H1 (cell line): ENCODE measurements around the gene TMPRSS12. TPM values are rescaled to one million over a fixed set of nuclear protein-coding genes. Genes with fewer than 3 reads are reported as not detected.

Experiments
- CTCF ChIA-PET: fragments of 300-600 bp; sonication (Branson Sonifier 250); formaldehyde crosslinking; loops from one replicate; lab custom pipeline; 2021; ENCODE audit not compliant: partially characterized antibody; lab: Charles Lee
- POLR2A ChIA-PET: fragments of 300-600 bp; sonication (Branson Sonifier 250); formaldehyde crosslinking; loops from one replicate; lab custom pipeline; 2021; ENCODE audit warnings: inconsistent platforms; ENCODE audit not compliant: partially characterized antibody; lab: Charles Lee
- DNase-seq, 2 experiments: peaks; one replicate each; pipeline versions ENCODE4 v3.0.0 to v3.0.0-alpha.2; 2010 to 2022; ENCODE audit warnings: low spot score in 2 of 2, low read depth in 1 of 2, mixed read lengths in 1 of 2
- FAIRE-seq: peaks from 2 replicates; lab custom pipeline; 2011; peaks lifted over from hg19 to GRCh38; lab: Jason Lieb, UNC
- H2AFZ ChIP-seq: 2 replicates; pipeline ENCODE4 v1.8.1; 2012; ENCODE audit warnings: low read length, inconsistent platforms
- H2AK5ac ChIP-seq: 2 replicates; pipeline ENCODE4 v1.6.1; 2013; ENCODE audit warnings: low read depth, low read length
- H2BK120ac ChIP-seq: replicated peaks from 2 replicates; pipeline ENCODE3; 2013; ENCODE audit warnings: low read depth, low read length, inconsistent platforms
- H2BK12ac ChIP-seq: 2 replicates; pipeline ENCODE4 v1.6.1; 2013; ENCODE audit warnings: low read depth, low read length
- H2BK15ac ChIP-seq: 2 replicates; pipeline ENCODE4 v1.6.1; 2013; ENCODE audit warnings: low read length
- H2BK20ac ChIP-seq: 2 replicates; pipeline ENCODE4 v1.6.1; 2013; ENCODE audit warnings: low read length
- H2BK5ac ChIP-seq: 2 replicates; pipeline ENCODE4 v1.6.1; 2013; ENCODE audit warnings: low read depth, low read length
- H3K14ac ChIP-seq: 2 replicates; pipeline ENCODE4 v1.6.1; 2013; ENCODE audit warnings: inconsistent platforms; ENCODE audit not compliant: insufficient read length
- H3K18ac ChIP-seq: 2 replicates; pipeline ENCODE4 v1.6.1; 2013; ENCODE audit warnings: low read length; ENCODE audit errors: extremely low read depth
- H3K23ac ChIP-seq: 2 replicates; pipeline ENCODE4 v1.6.1; 2013; ENCODE audit warnings: inconsistent platforms; ENCODE audit not compliant: insufficient read length
- H3K23me2 ChIP-seq: 2 replicates; pipeline ENCODE4 v1.6.1; 2013; ENCODE audit warnings: low read depth, low read length
- H3K27ac ChIP-seq: 2 replicates; pipeline ENCODE4 v1.6.1; 2011; ENCODE audit warnings: low read depth, low read length, inconsistent platforms
- H3K27me3 ChIP-seq, 4 experiments: replicated peaks in 1 of 4; 1 replicate in 1 of 4; 2 replicates in 3 of 4; pipeline versions ENCODE4 v1.6.1 to v1.8.1; 2011 to 2013; ENCODE audit warnings: low read length in 3 of 4, mild to moderate bottlenecking in 3 of 4, inconsistent platforms in 2 of 4, mixed read lengths in 2 of 4, moderate library complexity in 1 of 4; ENCODE audit not compliant: control insufficient read depth in 3 of 4, insufficient read depth in 3 of 4; ENCODE audit errors: extremely low read depth in 1 of 4
- H3K36me3 ChIP-seq, 4 experiments: 2 replicates each; pipeline versions ENCODE4 v1.6.1 to v1.8.1; 2011 to 2013; ENCODE audit warnings: mild to moderate bottlenecking in 4 of 4, low read length in 3 of 4, moderate library complexity in 2 of 4, control low read depth in 1 of 4, inconsistent platforms in 1 of 4; ENCODE audit not compliant: insufficient read depth in 4 of 4, control insufficient read depth in 2 of 4
- H3K4ac ChIP-seq: replicated peaks from 2 replicates; pipeline ENCODE3; 2013; ENCODE audit warnings: low read length, low read depth, mixed read lengths, inconsistent platforms; ENCODE audit not compliant: insufficient read length
- H3K4me1 ChIP-seq, 4 experiments: replicated peaks in 1 of 4; 1 replicate in 1 of 4; 2 replicates in 3 of 4; pipeline versions ENCODE4 v1.6.1 to v1.8.1; 2011 to 2013; ENCODE audit warnings: low read length in 3 of 4, inconsistent platforms in 2 of 4, mixed read lengths in 1 of 4; ENCODE audit not compliant: insufficient read depth in 4 of 4, control insufficient read depth in 3 of 4
- H3K4me2 ChIP-seq, 2 experiments: 2 replicates each; pipeline versions ENCODE4 v1.6.1 to v1.8.1; 2011 to 2013; ENCODE audit warnings: low read depth in 2 of 2, low read length in 2 of 2, control low read depth in 1 of 2, inconsistent platforms in 1 of 2, mild to moderate bottlenecking in 1 of 2; ENCODE audit not compliant: insufficient read depth in 1 of 2
- H3K4me3 ChIP-seq, 4 experiments: fragments of 200-600, 300-600 bp in 1 of 4; sonication (generic), shearing (Covaris generic), sonication (Bioruptor Twin) in 1 of 4; 2 replicates each; pipeline versions ENCODE4 v1.5.1 to v1.8.1; 2011 to 2016; ENCODE audit warnings: low read length in 4 of 4, low read depth in 3 of 4, control low read depth in 2 of 4, inconsistent platforms in 2 of 4, mild to moderate bottlenecking in 2 of 4, mixed read lengths in 1 of 4, moderate library complexity in 1 of 4; ENCODE audit not compliant: insufficient read depth in 2 of 4; ENCODE audit errors: extremely low read depth in 1 of 4
- H3K56ac ChIP-seq: replicated peaks from 2 replicates; pipeline ENCODE3; 2013; ENCODE audit warnings: low read depth, mild to moderate bottlenecking, mixed read lengths, low read length, inconsistent platforms; ENCODE audit not compliant: insufficient read length
- H3K79me1 ChIP-seq: 2 replicates; pipeline ENCODE4 v1.6.1; 2013; ENCODE audit warnings: low read depth, low read length, control low read depth
- H3K79me2 ChIP-seq, 2 experiments: 2 replicates each; pipeline versions ENCODE4 v1.6.1 to v1.8.1; 2012 to 2013; ENCODE audit warnings: low read length in 2 of 2, mild to moderate bottlenecking in 2 of 2, inconsistent platforms in 1 of 2; ENCODE audit not compliant: insufficient read depth in 2 of 2, control insufficient read depth in 1 of 2
- H3K9ac ChIP-seq, 4 experiments: replicated peaks in 1 of 4; 1 replicate in 1 of 4; 2 replicates in 3 of 4; pipeline versions ENCODE4 v1.6.1 to v1.8.1; 2011 to 2013; ENCODE audit warnings: low read depth in 3 of 4, low read length in 3 of 4, control low read depth in 2 of 4, mild to moderate bottlenecking in 2 of 4, moderate library complexity in 2 of 4, inconsistent platforms in 1 of 4; ENCODE audit errors: extremely low read depth in 1 of 4
- H3K9me3 ChIP-seq, 2 experiments: 2 replicates each; pipeline versions ENCODE4 v1.6.1 to v1.8.1; 2012 to 2013; ENCODE audit warnings: mild to moderate bottlenecking in 2 of 2, moderate library complexity in 2 of 2, control low read depth in 1 of 2, inconsistent platforms in 1 of 2, low read depth in 1 of 2, low read length in 1 of 2, mixed read lengths in 1 of 2; ENCODE audit not compliant: insufficient read depth in 2 of 2
- H4K20me1 ChIP-seq, 2 experiments: replicated peaks in 1 of 2; 2 replicates each; pipeline versions ENCODE3 to v1.8.1; 2011 to 2013; ENCODE audit warnings: inconsistent platforms in 2 of 2, low read length in 2 of 2, mild to moderate bottlenecking in 1 of 2; ENCODE audit not compliant: insufficient read depth in 2 of 2, control insufficient read depth in 1 of 2
- H4K5ac ChIP-seq: 2 replicates; pipeline ENCODE4 v1.6.1; 2013; ENCODE audit warnings: low read length, low read depth, mixed read lengths, inconsistent platforms; ENCODE audit not compliant: insufficient read length
- H4K8ac ChIP-seq: 2 replicates; pipeline ENCODE4 v1.8.0; 2013; ENCODE audit warnings: mild to moderate bottlenecking, moderate library complexity, low read length, inconsistent platforms; ENCODE audit not compliant: insufficient read depth; ENCODE audit errors: extremely low read depth
- H4K91ac ChIP-seq: replicated peaks from 2 replicates; pipeline ENCODE3; 2013; ENCODE audit warnings: low read length, mixed read lengths, inconsistent platforms; ENCODE audit not compliant: insufficient read length
- ATF3 ChIP-seq: IDR thresholded peaks from 2 replicates; pipeline ENCODE4 v1.6.1; 2011; ENCODE audit warnings: low read depth, mild to moderate bottlenecking, low read length; ENCODE audit not compliant: insufficient read depth
- GABPA ChIP-seq: IDR thresholded peaks from 2 replicates; pipeline ENCODE4 v1.6.1; 2011; ENCODE audit warnings: mild to moderate bottlenecking, low read length, moderate library complexity, borderline replicate concordance; ENCODE audit not compliant: insufficient read depth
- GTF2F1 ChIP-seq: IDR thresholded peaks from 2 replicates; pipeline ENCODE4 v1.6.1; 2012; ENCODE audit warnings: low read depth, low read length, improper control_type of control experiment, borderline replicate concordance
- MAFK ChIP-seq: IDR thresholded peaks from 2 replicates; pipeline ENCODE4 v1.6.1; 2012; ENCODE audit warnings: low read depth, mild to moderate bottlenecking, improper control_type of control experiment, low read length
- RBBP5 ChIP-seq: IDR thresholded peaks from 2 replicates; pipeline ENCODE4 v1.7.1; 2012; ENCODE audit warnings: low read depth, mild to moderate bottlenecking, inconsistent platforms, low read length, moderate library complexity, borderline replicate concordance
- RNF2 ChIP-seq: fragments of 200-900, 300-1000 bp; sonication (generic); IDR thresholded peaks from 2 replicates; pipeline ENCODE4 v1.7.1; 2016; ENCODE audit warnings: borderline replicate concordance, low read depth, mild to moderate bottlenecking, antibody characterized with exemption, low read length; ENCODE audit not compliant: poor library complexity, severe bottlenecking; ENCODE audit errors: missing control alignments
- SP4 ChIP-seq: IDR thresholded peaks from 2 replicates; pipeline ENCODE4 v1.6.1; 2012; ENCODE audit warnings: low read length, inconsistent platforms
- TEAD4 ChIP-seq: IDR thresholded peaks from 2 replicates; pipeline ENCODE4 v1.6.1; 2012; ENCODE audit warnings: low read depth, low read length, inconsistent platforms, mixed read lengths
- WGBS, 2 experiments: shearing (Covaris generic) in 1 of 2; methylation state at CpG; one replicate each; pipeline versions ENCODE4 v1.1.6 to v1.1.7; 2013 to 2015; ENCODE audit warnings: low lambda C conversion rate in 2 of 2, mixed read lengths in 2 of 2, inconsistent platforms in 1 of 2, low coverage in 1 of 2, missing lambda C conversion rate in 1 of 2; ENCODE audit not compliant: insufficient replicate concordance in 2 of 2, insufficient coverage in 1 of 2, insufficient read length in 1 of 2; ENCODE audit errors: extremely low coverage in 1 of 2, missing lambda C conversion rate in 1 of 2; 5-methylcytosine and 5-hydroxymethylcytosine counted together
- polyA plus RNA-seq, 7 experiments: library from polyadenylated mRNA; depleted of rRNA in 3 of 7; stranded (reverse) in 5 of 7; unstranded in 2 of 7; fragments of >200 nt in 5 of 7; fragments of 200-250 nt in 2 of 7; gene quantifications; 1 replicate in 5 of 7; 2 replicates in 1 of 7; 4 replicates in 1 of 7; pipeline versions ENCODE4 v1.2.1 to v1.2.3, GENCODE V29; 2011 to 2013; ENCODE audit warnings: missing spikeins in 2 of 7, mixed read lengths in 2 of 7
- total RNA-seq: library from RNA; stranded (reverse); fragmentation: NEBNext Ultra II Directional; extraction: Animal tissue kit (Norgen Biotek cat#: 25700); gene quantifications from 2 replicates; pipeline ENCODE4 v1.2.1, GENCODE V29; 2021

The TMPRSS12 gene
- total and polyA plus RNA-seq, 2 of the 8 experiments (the other 6 are each of a cell fraction or from before 2014, with no cell fraction given) = not detected

GRCh38 chr12:50934981-50935807, 92.5 kb downstream of the TMPRSS12 start:
- no peak for TF ChIP-seq RNF2
- TF ChIP-seq RBBP5 = no peak
- no peak for TF ChIP-seq SP4
- no peak for TF ChIP-seq GABPA
- no peak for TF ChIP-seq ATF3
- TF ChIP-seq MAFK = no peak
- no peak for TF ChIP-seq TEAD4
- TF ChIP-seq GTF2F1 = no peak
- Histone ChIP-seq H2AK5ac (no peak overlapping the region), H3K4me3 (no peak overlapping the region), H3K14ac (no peak overlapping the region), H2BK120ac (no peak overlapping the region), H3K4me2 (no peak overlapping the region), H3K27me3 (no peaks in the 10 kb centered on the region), H3K79me1 (no peaks in the 10 kb centered on the region), H4K5ac (no peak overlapping the region), H4K20me1 (no peaks in the 10 kb centered on the region), H3K9ac (no peak overlapping the region), H3K36me3 (no peaks in the 10 kb centered on the region), H2AFZ (no peak overlapping the region), H3K79me2 (no peaks in the 10 kb centered on the region), H3K9me3 (no peaks in the 10 kb centered on the region), H3K4ac (no peak overlapping the region), H3K56ac (no peak overlapping the region), H2BK20ac (no peak overlapping the region), H4K91ac (no peak overlapping the region), H3K23me2 (no peaks in the 10 kb centered on the region), H4K8ac (no peak overlapping the region), H2BK5ac (no peak overlapping the region), H2BK15ac (no peak overlapping the region), H3K23ac (no peak overlapping the region), H3K4me1 (no peaks in the 10 kb centered on the region), H3K27ac (no peak overlapping the region), H3K18ac (no peak overlapping the region), H2BK12ac (no peak overlapping the region)
- FAIRE-seq = no peak
- ChIA-PET POLR2A (interaction anchor here (1.1 kb wide), 1 partner anchor 11 kb away, joined by 3 read pairs; a partner anchor contains a TSS), CTCF (no interaction called here)
- WGBS, 2 experiments = 89% methylated on average over 6 of the region's 6 CpGs; no CpG with 5 or more reads in 1 of the 2 experiments
- DNase-seq = no peak
